Upper lobe of left lung (tissue), 4 donors: ENCODE measurements around the gene EXOC6B.

ENCODE experiments used
- CTCF ChIP-seq, 6 experiments: fragments of 450-650 bp in 4 of 6; fragments of 200-600 bp in 2 of 6; sonication (generic) in 2 of 6; IDR thresholded peaks; one replicate each; pipeline ENCODE4 v1.5.1; 2016 to 2019; ENCODE audit warnings: antibody characterized with exemption in 6 of 6
- EP300 ChIP-seq, 4 donors: sonication (generic); formaldehyde crosslinking; IDR thresholded peaks; one replicate each; pipeline ENCODE4 v1.5.1; 2017; ENCODE audit warnings: antibody characterized with exemption in 4 of 4, control low read depth in 2 of 4
- POLR2A ChIP-seq, 4 donors: fragments of 450-650 bp; IDR thresholded peaks; one replicate each; pipeline ENCODE4 v1.5.1; 2016 to 2017; ENCODE audit warnings: antibody characterized with exemption in 4 of 4, mild to moderate bottlenecking in 2 of 4
- POLR2AphosphoS5 ChIP-seq, 2 donors: sonication (generic); formaldehyde crosslinking; IDR thresholded peaks; one replicate each; pipeline ENCODE4 v1.5.1; 2017; ENCODE audit warnings: antibody characterized with exemption in 2 of 2

DNA sequence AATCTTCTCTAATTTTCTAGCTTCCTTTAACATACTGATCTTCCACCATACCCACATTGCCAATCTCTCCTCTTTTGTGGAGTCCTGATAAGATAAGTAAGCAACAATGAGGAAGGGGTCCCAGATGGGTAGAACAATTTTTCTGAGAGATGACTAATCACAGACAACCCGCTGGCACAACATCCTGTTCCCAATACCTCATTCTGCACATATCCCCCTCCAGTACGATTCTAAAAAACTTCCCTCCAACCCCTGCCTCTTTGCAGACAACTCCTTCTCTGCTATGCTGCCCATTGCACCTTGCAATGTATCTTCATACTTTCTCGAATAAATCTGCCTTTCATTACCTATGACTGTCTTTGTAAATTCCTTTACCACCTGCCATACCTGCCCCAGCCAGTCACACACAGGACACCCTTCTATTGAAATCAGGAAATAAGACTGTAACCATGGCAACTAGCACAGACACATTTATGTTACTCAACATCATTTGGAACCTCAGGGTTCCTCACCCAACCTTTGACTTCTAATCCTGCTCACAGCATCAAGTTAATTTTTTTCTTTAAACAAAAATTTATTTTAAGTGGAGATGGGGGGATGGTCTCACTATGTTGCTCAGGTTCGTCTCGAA lies 7.4 kb upstream of the EXOC6B start:
- TF ChIP-seq POLR2AphosphoS5 (IDR thresholded peaks at IDR 0.05) (no peak), POLR2A (IDR thresholded peaks at IDR 0.05) (no peak), CTCF (IDR thresholded peaks at IDR 0.05) (no peak), EP300 (IDR thresholded peaks at IDR 0.05) (no peak)
